ENCODE data around the gene HELZ2. TPM values are rescaled to one million over a fixed set of nuclear protein-coding genes. Genes with fewer than 3 reads are reported as not detected.

The HELZ2 gene
- total RNA-seq, 1 experiment from 2014 or later: 35.2 TPM

GRCh38 chr20:63538204-63539091, 35.6 kb downstream of the HELZ2 start:
- H3K27me3 ChIP-seq (replicated peaks; ENCODE audit: control insufficient read depth, insufficient read depth, low read length): no peaks in the 10 kb centered on the region
- no peaks in the 10 kb centered on the region for H3K36me3 ChIP-seq (ENCODE audit: control insufficient read depth, insufficient read depth, low read length)
- ChIA-PET POLR2A (interaction anchor here (0.6 to 1.5 kb wide), 10 partner anchors 10 to 516 kb away, joined by 3 to 15 read pairs (median 4); partner anchors contain the start of genes ARFGAP1, GMEB2, HELZ2 and PPDPF), CTCF (interaction anchor here (0.5 to 2.6 kb wide), 67 partner anchors 8 to 1179 kb away, joined by 3 to 62 read pairs (median 5); partner anchors contain the start of genes ARFRP1, GMEB2, HELZ2 and PPDPF)
- DNase-seq: peak in 1 of 2 experiments; percentile 87
- H3K9me3 Mint-ChIP-seq (ENCODE audit: unreplicated experiment): no peaks in the 10 kb centered on the region
- peak overlapping the region; percentile 50 for H3K4me3 ChIP-seq (ENCODE audit: low read depth, low read length)
- H3K4me1 ChIP-seq: peaks cover 28% of the 10 kb centered on the region
- peaks cover 1% of the 10 kb centered on the region for H3K4me1 Mint-ChIP-seq (ENCODE audit: low read depth, unreplicated experiment)
- peak overlapping the region; percentile 65 for H3K4me3 Mint-ChIP-seq (ENCODE audit: unreplicated experiment)
- peaks cover 5% of the 10 kb centered on the region for H3K36me3 Mint-ChIP-seq (ENCODE audit: insufficient read depth, unreplicated experiment)
- H3K27ac Mint-ChIP-seq (ENCODE audit: unreplicated experiment): peak overlapping the region; percentile 36
- no peaks in the 10 kb centered on the region for H3K9me3 ChIP-seq
- intact Hi-C loops (cut with micrococcal nuclease; ENCODE audit: unreplicated experiment): loop anchor here (1.0 to 5.0 kb wide), 9 partner anchors 34 to 582 kb away; partner anchors contain the start of genes HELZ2 and UCKL1
- H3K27me3 Mint-ChIP-seq (ENCODE audit: insufficient read depth, unreplicated experiment): no peaks in the 10 kb centered on the region
- peak in 1 of 2 experiments; percentile 86 for TF ChIP-seq CTCF (IDR thresholded peaks at IDR 0.05; ENCODE audit: insufficient read depth in 1 of 2, low read depth in 1 of 2, low read length in 1 of 2, severe bottlenecking in 1 of 2, unreplicated experiment in 1 of 2)
- no TSS peak for BruUV-seq (replicated peaks)

- Mint-ChIP-seq H3K27me3 (ENCODE audit: insufficient read depth, unreplicated experiment) (no peaks in the 10 kb centered on the region), H3K36me3 (ENCODE audit: insufficient read depth, unreplicated experiment) (peaks cover 5% of the 10 kb centered on the region), H3K9me3 (ENCODE audit: unreplicated experiment) (no peaks in the 10 kb centered on the region), H3K4me3 (ENCODE audit: unreplicated experiment) (peak overlapping the region; percentile 65), H3K27ac (ENCODE audit: unreplicated experiment) (peak overlapping the region; percentile 36), H3K4me1 (ENCODE audit: low read depth, unreplicated experiment) (no peaks in the 10 kb centered on the region)
- Histone ChIP-seq H3K9me3 (no peaks in the 10 kb centered on the region), H3K36me3 (ENCODE audit: control insufficient read depth, insufficient read depth, low read length) (no peaks in the 10 kb centered on the region), H3K4me3 (ENCODE audit: low read depth, low read length) (peak overlapping the region; percentile 50), H3K4me1 (peaks cover 28% of the 10 kb centered on the region), H3K27me3 (replicated peaks; ENCODE audit: control insufficient read depth, insufficient read depth, low read length) (no peaks in the 10 kb centered on the region)
- BruUV-seq (replicated peaks): no TSS peak
- ChIA-PET CTCF (interaction anchor here (0.5 to 2.6 kb wide), 55 partner anchors 8 to 525 kb away, joined by 3 to 62 read pairs (median 5); partner anchors contain the start of genes ARFRP1, GMEB2, HELZ2 and PPDPF), POLR2A (interaction anchor here (0.6 to 1.5 kb wide), 8 partner anchors 9 to 517 kb away, joined by 3 to 15 read pairs (median 4); partner anchors contain the start of genes ARFGAP1, GMEB2, HELZ2 and PPDPF)
- intact Hi-C loops (cut with micrococcal nuclease; ENCODE audit: unreplicated experiment): loop anchor here (1.0 to 5.0 kb wide), 9 partner anchors 35 to 583 kb away; partner anchors contain the start of genes HELZ2 and UCKL1
- TF ChIP-seq CTCF (IDR thresholded peaks at IDR 0.05; ENCODE audit: insufficient read depth in 1 of 2, low read depth in 1 of 2, low read length in 1 of 2, severe bottlenecking in 1 of 2, unreplicated experiment in 1 of 2): peak; percentile 99 to 100
- peak; percentile 94 to 97 for DNase-seq
Observed at GRCh38 chr20:63537525-63538203, 36.4 kb downstream of the HELZ2 start.
